ENCODE data around the gene PSMB1.

PSMB1 gene

GRCh38 chr6:170552765-170553533 is at the start of gene PSMB1:
Gene PSMB1, minus strand, starts transcription at chr6:170553307. Its CDS starts 65 bp downstream, at chr6:170553242.
- peak; percentile 92 for DNase-seq

GRCh38 chr6:170597278-170597677 is 44.2 kb upstream of the PSMB1 start:
- DNase-seq = no peak

DNA sequence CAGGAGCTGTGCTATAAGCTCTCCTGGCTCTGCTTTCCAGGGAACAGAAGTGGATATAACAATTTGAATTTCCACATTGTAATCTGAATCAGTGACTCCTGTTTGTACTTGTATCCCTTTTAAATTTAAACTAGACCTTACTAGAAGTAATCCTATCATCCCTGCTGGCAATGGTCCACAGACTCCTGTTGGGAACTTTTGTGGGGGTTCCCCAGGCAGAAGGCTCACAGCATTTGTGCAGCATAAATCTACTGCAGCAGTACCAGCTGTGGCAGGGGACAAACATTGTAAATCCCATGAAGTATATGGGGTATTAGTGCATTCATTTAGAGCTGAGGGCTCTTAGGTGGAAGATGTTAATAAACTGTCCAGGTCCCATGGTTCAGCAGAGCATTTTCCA is 43.3 kb upstream of the PSMB1 start:
- no peak for DNase-seq

- no peak for DNase-seq
Measured at GRCh38 chr6:170590725-170591124, 37.6 kb upstream of the PSMB1 start.

- DNase-seq = no peak
Measured at GRCh38 chr6:170584954-170585498, 31.9 kb upstream of the PSMB1 start.

DNA sequence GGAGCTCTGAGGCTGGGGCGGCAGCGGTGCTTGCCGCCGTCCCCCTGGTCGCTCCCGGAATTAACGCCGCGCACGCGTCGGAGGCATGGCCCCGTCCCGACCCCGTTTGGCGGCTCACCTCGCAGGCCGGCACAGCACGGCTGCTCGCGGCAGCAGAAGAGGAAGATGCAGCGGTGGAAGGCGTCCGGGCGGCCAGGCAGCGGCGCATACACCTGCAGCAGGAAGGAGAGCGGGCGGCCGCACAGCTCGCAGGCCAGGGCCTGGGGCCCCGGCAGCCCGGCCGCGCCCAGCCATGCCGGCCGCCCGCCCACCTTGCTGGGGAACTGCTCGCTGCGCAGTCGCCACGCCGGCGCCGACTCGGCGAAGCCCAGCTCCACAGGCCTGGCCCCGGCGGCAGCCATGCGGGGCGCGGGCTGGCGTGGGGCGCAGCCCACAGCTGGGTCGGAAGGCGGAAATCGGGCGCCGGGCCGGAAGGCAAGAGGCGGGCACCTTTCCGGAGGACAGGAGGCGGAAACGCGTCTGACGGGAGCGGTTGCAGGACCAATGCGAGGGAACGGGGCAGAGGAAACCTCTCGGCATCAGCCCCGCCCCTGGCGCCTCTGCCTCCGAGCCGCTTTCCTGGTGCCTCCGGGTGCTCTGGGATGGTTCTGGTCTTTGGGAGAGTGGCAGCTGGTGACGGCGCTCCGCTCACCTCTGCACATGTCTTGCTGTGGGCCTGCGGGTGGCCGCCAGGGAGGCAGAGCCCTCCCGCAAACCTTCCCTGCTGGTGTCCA is 31.3 kb upstream of the PSMB1 start, which contains the start of gene PDCD2:
Gene PDCD2 (minus strand): TSS at position 457 of the 773 bp plus-strand sequence. CDS start 56 bp downstream, at position 401.
- DNase-seq = peak; percentile 96

DNA sequence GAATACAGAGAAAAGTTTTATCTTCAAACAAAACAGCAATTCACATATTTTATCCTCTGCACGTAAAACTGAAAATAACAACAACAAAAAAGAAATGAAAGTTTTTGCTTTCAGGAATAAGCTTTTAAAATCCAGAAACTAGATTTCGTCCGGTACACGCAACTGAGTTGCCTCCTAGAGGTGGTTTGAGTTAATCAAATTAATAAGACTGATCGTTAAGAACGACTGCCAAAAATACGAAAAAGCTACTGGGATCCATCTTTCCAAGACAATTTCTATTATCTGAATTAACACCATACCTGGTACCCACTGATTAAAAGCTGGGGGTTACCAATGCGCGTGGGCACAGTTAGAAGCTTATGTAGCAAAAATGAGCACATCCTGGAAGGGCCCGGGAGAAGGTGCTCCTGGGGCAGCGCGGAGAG is 30.7 kb upstream of the PSMB1 start:
- no peak for DNase-seq

DNA sequence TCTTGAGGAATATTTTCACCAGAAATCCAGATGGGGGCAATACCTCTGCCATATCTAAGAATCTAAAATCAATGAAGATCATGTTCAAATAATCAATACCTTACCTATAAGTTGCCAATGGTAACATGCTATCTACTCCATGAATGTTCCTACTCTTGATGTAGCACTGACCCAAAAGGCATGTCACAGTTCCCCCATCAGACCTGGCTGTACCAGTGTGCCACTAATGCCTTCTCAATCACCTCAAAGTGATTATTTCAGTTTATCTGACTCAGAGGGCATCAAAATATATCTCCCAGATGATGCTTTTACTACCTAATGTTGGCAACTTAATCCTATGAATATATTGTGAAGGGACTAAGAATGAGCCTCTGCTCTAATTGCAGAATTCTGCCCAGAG is 25.8 kb upstream of the PSMB1 start:
- no peak for DNase-seq

DNA sequence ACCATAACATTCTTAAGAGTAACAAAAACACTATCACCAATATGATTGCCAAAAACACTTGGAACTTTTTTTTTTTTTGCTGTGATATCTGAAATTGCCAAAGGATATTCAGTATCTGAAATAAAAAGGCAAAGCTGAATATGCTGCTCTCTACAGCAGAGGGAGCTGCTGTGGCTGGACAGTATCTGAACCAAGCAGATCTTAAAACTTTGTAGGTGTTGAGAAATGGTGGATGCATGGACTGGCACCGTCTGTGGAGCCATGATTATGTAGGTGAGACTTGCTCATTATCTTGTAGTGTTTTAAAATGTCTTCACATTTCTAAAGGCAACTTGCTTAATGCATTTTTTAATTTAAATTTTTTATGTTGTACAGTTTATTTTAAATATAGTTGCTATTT is 22.1 kb upstream of the PSMB1 start:
- DNase-seq = peak; percentile 6

GRCh38 chr6:170572704-170573466 is 19.8 kb upstream of the PSMB1 start:
- no peak for DNase-seq

DNA sequence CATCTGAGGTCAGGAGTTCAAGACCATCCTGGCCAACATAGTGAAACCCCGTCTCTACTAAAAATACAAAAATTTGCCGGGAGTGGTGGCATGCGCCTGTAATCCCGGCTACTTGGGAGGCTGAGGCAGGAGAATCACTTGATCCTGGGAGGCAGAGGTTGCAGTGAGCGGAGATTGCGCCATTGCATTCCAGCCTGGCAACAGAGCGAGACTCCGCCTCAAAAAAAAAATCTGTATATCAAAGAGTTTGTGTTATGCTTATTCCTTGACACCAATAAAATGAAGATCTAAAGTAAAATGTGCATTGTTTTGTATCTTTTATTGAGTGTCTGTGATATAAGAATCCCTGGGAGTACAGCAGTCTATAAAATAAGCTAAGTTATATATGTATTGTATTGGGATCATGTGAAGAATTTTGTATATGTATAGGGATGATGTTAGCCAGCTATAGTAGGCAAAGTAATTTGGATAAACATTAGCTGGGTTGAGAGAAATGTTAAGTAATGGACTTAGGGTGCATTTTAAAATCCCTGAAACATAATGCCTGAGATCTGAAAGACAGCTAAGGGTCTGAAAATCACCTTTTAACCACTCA is 11.9 kb upstream of the PSMB1 start:
- DNase-seq = no peak

GRCh38 chr6:170561555-170561954 is 8.4 kb upstream of the PSMB1 start:
- DNase-seq = no peak

GRCh38 chr6:170555305-170555704 is 2.2 kb upstream of the PSMB1 start:
- no peak for DNase-seq

DNA sequence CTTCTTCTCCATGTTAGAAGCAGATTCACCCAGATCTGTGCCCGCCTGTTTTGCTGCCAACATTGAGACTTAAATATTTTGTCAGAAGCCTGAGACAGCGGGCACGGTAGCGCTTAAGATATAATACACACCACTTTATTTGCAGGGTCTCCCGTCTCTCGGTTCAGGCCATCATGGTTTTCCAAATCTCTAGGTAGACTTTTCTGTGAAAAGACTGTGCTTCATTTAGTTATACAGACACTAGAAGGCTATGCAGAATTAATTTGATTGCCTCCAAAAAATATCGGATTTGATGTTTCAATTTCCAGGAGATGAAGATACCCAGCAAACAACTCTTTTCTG is 1.7 kb upstream of the PSMB1 start:
- no peak for DNase-seq

DNA sequence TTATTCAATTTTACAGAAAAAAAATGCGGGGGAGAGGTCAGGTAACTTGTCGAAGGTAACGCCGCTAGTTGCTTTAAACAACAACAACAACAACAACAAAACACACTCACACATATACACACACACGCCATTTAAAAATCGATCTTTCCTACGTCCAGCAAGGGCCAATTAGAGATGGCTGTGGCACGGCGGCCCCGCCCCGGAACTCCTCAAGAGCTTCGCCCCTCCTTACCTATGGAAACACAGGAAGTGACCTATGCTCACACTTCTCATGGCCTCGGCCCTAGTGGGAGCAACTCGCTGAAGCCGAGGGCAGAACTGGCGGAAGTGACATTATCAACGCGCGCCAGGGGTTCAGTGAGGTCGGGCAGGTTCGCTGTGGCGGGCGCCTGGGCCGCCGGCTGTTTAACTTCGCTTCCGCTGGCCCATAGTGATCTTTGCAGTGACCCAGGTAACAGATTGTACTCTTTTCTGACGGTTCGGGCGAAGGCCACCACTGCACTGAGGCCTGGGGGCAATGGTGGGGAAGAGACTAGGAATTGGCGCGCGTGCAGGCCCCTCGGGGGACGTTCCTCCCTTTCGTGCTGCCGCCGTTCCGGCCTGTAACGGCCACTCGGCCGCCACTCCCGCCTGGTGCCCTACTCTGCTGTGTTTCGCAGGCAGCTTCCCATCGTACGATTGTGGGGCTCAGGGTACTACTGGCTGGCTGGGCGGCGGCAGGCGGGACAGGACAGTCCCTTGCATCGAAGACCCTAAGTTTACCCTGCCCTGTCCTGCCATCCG is 1.1 kb upstream of the PSMB1 start, which contains the start of gene TBP:
Gene TBP (plus strand): TSS at position 357 of the 783 bp plus-strand sequence. CDS start 2,661 bp downstream, outside the sequence.
- DNase-seq = peak; percentile 98

- no peak for DNase-seq
Measured at GRCh38 chr6:170553534-170554012, 466 bp upstream of the PSMB1 start.

DNA sequence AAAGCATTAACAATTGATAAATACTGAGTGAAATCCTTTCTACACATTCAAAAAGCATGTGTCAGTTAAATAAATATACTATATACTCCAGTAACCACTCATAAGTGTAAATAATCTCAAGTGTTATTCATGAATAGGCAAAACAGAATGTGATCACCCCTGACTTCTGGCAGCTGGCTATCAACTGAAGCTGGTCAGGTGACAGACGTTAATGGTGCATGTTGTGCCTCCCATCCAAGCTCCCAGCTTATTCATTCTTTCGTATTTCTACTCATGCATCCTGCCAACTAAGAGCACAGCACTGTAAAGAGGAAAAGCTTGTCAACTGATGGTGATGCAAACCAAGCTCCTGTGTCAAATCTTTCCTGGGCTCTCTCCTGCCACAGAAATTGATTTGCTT is 7.7 kb downstream of the PSMB1 start:
- DNase-seq = no peak

- no peak for DNase-seq
Measured at GRCh38 chr6:170542031-170542719, 10.9 kb downstream of the PSMB1 start.

DNA sequence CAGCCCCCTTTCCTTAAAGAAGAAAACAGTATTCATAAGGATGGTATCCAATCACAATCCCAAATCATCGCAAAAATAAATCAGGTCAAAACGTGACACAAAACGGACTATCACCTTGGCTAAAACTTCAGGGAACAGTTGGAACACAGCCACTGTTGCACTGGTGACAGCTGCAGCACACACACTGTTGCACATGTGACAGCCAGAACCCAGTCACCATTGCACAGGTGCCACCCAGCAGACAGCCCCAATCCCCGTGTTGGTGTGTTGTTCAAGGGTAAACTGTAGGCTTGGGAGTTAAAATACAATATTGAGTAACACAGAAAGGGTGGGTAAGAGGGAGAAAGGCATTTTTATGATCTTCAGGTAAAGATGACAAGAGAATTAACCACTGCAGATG is 15.8 kb downstream of the PSMB1 start:
- DNase-seq = no peak

DNA sequence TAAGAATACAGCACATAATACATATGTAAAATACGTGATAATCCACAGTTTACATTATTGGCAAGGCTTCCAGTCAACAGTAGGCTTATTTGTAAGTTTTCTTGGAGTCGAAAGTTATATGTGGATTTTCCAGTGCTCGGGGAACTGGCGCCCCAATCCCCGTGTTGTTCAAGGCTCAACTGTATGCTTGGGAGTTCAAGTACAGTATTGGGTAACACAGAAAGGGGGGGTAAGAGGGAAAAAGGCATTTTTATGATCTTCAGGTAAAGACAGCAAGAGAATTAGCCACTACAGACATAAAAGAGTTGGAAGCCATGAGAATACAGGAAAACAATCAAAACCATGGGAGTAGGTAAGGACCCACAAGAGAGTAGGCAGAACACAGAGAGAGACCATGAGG is 16.4 kb downstream of the PSMB1 start:
- DNase-seq = no peak

- no peak for DNase-seq
Measured at GRCh38 chr6:170535004-170535403, 18.1 kb downstream of the PSMB1 start.

Data from activated CD4-positive, alpha-beta T cell treated with anti-CD3 and anti-CD28 coated beads, Interleukin-2, Interleukin-6, amounts not matched to agents 100 ng/mL and 50 ng/mL, durations not matched to agents 16 hours and 8 hours (primary cell).